Lower leg skin (tissue), 4 donors: ENCODE measurements around the gene HDAC4. TPM values are rescaled to one million over a fixed set of nuclear protein-coding genes. Genes with fewer than 3 reads are reported as not detected.

ENCODE experiments used
- DNase-seq, 2 donors: peaks; one replicate each; pipeline ENCODE4 v3.0.0-alpha.2; 2019; ENCODE audit warnings: low spot score in 2 of 2
- H3K4me3 ChIP-seq: fragments of 200-600 bp; sonication (generic); 2 replicates; pipeline ENCODE4 v1.5.1; 2017; ENCODE audit warnings: mild to moderate bottlenecking, low read depth; ENCODE audit not compliant: poor library complexity, severe bottlenecking
- POLR2A ChIP-seq, 2 donors: fragments of 450-650 bp; IDR thresholded peaks; one replicate each; pipeline ENCODE4 v1.6.1; 2016 to 2017; ENCODE audit warnings: antibody characterized with exemption in 2 of 2, mild to moderate bottlenecking in 1 of 2, moderate library complexity in 1 of 2
- WGBS, 2 donors: methylation state at CpG; one replicate each; pipeline ENCODE4 v1.1.5; 2018; 5-methylcytosine and 5-hydroxymethylcytosine counted together
- intact Hi-C: fragments of 100-400 bp; cut with DNase I; formaldehyde crosslinking; loops from one replicate; pipeline ENCODE4 v1.15.0; 2023; ENCODE audit warnings: low total_unique reads
- total RNA-seq, 4 donors: library from RNA; depleted of rRNA; stranded (reverse); fragments of >200 nt; gene quantifications; one replicate each; pipeline ENCODE4 v1.1.0, GENCODE V29; 2016
- TF ChIP-seq, protein P1 (sequence below), 3 donors: fragments of 450-650 bp; IDR thresholded peaks; one replicate each; pipeline ENCODE4 v1.5.1; 2016; ENCODE audit warnings: antibody characterized with exemption in 3 of 3, mild to moderate bottlenecking in 3 of 3, moderate library complexity in 2 of 3

HDAC4 gene
- total RNA-seq, 4 donors from 2014 or later: 27.4 to 85.5 (median 57.9) TPM

DNA sequence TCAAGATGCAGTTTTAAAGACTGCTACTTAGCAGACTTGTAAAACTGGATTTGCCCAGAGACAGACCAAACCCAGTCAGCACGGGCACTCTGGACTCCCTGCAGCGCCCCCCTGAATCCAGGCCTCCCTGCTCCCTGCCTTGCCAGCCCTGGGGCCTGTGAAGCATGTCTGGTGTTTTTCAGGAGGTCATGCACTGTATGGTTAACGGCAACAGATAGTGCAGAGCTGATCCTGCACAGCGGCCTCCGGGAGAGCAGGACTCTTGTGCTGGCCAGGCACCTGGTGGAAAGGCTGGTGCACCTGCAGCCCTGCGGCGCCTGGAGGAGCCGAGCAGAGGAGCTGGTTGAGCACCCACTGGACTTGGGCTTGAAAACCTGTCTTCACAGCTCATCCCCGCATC is 30.4 kb downstream of the HDAC4 start:
- TF ChIP-seq, protein P1, sequence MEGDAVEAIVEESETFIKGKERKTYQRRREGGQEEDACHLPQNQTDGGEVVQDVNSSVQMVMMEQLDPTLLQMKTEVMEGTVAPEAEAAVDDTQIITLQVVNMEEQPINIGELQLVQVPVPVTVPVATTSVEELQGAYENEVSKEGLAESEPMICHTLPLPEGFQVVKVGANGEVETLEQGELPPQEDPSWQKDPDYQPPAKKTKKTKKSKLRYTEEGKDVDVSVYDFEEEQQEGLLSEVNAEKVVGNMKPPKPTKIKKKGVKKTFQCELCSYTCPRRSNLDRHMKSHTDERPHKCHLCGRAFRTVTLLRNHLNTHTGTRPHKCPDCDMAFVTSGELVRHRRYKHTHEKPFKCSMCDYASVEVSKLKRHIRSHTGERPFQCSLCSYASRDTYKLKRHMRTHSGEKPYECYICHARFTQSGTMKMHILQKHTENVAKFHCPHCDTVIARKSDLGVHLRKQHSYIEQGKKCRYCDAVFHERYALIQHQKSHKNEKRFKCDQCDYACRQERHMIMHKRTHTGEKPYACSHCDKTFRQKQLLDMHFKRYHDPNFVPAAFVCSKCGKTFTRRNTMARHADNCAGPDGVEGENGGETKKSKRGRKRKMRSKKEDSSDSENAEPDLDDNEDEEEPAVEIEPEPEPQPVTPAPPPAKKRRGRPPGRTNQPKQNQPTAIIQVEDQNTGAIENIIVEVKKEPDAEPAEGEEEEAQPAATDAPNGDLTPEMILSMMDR (IDR thresholded peaks at IDR 0.05): no peak
- TF ChIP-seq POLR2A (IDR thresholded peaks at IDR 0.05): no peak
- peak in 1 of 2 donors; percentile 74 for DNase-seq
- intact Hi-C loops: no loop called here

DNA sequence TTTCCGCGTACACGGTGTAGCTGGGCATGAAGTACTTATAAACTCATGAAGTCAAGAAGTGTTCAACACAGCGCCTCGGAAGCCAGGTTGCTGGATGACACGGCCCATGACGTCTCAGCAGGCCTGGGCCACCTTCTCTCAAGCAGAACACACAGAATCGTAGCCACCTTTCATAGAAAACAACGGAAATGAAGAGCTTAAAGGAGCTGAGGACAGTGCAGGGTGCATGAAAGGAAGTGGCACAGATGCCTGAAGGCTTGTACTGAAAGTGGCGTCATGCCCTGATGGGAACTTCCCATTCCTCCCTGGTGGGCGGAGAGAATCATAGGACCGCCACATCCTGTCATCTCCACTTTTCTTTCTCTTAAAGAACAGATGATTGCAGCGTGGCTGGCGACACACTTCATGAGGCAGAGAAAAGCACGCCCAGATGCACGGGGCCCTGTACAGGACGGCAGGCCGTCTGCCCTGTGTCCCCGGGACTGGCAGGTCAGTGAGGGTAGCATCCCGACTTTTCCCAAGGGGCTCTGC is 31.1 kb downstream of the HDAC4 start:
- no peak overlapping the region for H3K4me3 ChIP-seq
- WGBS, 2 donors: 70% methylated on average over 20 of the region's 20 CpGs
- no peak for TF ChIP-seq POLR2A (IDR thresholded peaks at IDR 0.05)
- TF ChIP-seq, protein P1 (IDR thresholded peaks at IDR 0.05): no peak
- intact Hi-C loops: no loop called here
- DNase-seq: peak; percentile 38 to 85

More for the DNA sequence above, 30.4 kb downstream of the HDAC4 start:
- WGBS, 2 donors: 90 to 97% methylated on average over 7 to 9 of the region's 9 CpGs
- H3K4me3 ChIP-seq: no peak overlapping the region

DNA sequence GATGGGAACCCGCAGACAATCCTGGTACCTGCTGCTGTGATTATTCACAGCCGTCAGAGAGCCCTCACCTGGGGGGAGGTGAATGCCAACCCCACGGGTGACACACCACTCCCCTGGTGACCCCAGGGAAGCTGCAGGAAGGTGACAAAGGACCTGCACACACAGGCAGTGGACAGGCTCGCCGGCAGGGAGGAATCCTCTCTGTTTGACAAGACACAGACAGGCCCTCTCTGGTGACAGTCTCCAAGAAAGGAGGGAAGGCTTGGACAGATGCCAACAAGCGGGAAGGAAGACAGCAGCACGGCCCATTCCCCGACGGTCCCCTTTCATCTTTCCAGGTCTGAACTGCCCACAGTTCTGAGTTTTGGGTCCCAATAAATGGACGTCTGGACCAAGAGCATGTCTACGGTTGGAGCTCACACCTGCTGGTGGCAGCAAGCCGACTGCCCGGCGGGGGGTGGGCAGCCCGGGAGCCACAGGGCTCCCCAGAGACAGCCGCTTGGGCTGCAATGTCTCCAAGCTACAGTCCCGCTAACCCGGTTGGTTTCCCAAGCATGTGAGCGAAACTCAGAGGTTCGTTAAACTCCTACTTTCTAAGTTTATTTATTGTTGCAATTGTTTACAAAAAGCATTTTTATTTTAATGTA is 31.8 kb downstream of the HDAC4 start:
- no peak overlapping the region for H3K4me3 ChIP-seq
- no peak for TF ChIP-seq POLR2A (IDR thresholded peaks at IDR 0.05)
- TF ChIP-seq, protein P1 (IDR thresholded peaks at IDR 0.05): no peak
- intact Hi-C loops: no loop called here
- 75 to 82% methylated on average over 20 of the region's 20 CpGs for WGBS, 2 donors
- peak in 1 of 2 donors; percentile 82 for DNase-seq

DNA sequence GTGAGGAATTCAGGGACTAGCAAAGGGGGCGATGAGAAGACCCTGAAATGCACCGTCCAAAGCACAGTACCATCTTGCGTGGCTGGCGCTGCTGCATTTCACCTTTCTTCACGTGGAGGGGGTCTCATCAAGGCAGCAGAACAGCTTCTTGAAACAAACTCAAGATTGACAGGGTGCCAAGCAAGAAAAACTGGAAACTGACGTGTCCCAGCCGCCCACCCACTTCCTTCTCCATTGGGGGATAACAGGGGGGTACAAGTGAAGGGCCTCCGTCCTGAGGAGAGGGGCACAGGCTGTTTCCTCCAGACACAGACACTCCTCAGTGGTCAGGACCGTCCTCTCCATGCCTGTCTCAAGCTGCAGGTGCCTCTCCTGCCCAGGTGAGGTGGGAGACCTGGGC is 32.5 kb downstream of the HDAC4 start:
- intact Hi-C loops: no loop called here

DNA sequence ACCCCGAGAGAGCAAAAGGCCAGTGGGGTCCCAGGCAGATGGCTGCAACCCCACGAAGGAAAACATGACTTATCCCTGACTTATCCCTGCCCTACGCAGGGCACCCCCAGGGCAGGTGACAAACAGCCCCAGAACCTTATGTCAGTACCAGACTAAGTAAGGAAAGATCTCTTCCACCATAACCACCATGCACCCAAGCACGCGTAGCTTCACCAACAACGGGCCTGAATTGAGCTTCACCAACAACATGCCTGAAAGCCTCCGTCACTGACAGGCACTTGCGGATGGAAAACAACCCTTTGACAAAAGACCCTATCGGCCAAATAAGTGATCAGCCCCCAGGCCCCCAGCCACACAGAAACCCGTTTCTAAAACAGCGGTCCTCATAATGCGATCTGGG is 34.1 kb downstream of the HDAC4 start:
- intact Hi-C loops: no loop called here
- no peak overlapping the region for H3K4me3 ChIP-seq
- DNase-seq: peak in 1 of 2 donors; percentile 68
- 95 to 97% methylated on average over 12 of the region's 12 CpGs for WGBS, 2 donors
- no peak for TF ChIP-seq POLR2A (IDR thresholded peaks at IDR 0.05)
- TF ChIP-seq, protein P1 (IDR thresholded peaks at IDR 0.05): no peak

More for the DNA sequence above, 32.5 kb downstream of the HDAC4 start:
- peak in 1 of 2 donors; percentile 70 for DNase-seq
- WGBS, 2 donors: 86% methylated on average over 9 of the region's 9 CpGs
- no peak for TF ChIP-seq POLR2A (IDR thresholded peaks at IDR 0.05)
- TF ChIP-seq, protein P1 (IDR thresholded peaks at IDR 0.05): no peak
- no peak overlapping the region for H3K4me3 ChIP-seq
